ENCODE results near the gene RENBP. TPM values are rescaled to one million over a fixed set of nuclear protein-coding genes. Genes with fewer than 3 reads are reported as not detected.

The RENBP gene
- total RNA-seq, 1 experiment from 2014 or later = 7.1 TPM

DNA sequence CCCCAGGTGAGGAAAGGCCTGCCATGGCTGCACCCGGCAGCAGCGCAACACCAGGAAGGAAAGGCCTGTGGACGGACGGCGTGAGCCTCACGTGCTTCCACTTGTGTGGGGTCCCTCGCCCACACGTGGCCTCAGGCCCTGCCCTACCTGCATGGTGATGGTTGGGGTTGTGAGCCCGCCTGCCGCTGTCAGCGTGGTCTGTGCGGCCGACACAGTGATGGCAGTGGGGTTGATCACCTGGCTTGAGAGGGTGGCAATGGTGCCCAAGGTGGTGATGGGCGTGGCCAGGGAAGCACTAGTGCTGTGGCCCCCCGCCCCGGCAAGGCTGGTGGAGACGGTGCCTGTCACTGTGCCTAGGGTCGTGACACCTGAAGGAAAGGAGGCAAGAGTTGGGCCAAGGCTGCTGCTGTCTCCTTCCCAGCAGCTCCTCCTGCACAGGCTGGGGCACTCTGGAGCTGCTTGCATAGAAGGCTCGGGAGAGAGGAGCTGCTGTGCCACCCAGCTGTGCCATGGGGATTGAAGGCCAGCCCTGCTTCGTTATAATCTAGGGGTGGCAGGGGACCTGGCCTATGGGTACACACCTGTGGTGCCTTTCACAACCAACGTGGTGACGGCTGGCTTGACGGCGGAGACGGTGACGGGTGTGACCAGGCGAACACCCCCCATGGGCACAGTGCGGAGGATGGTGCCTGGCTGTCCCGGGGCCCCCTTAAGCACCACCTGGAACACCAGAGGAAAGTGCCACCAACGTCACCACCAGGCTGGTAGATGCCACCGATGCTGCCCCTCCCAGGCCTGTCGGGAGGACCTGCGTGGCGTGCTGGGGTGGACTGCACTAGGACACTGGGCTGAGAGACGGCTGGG is 11.8 kb upstream of the RENBP start:
- H4K20me1 ChIP-seq (ENCODE audit: control insufficient read depth, insufficient read depth, insufficient read length) = no peaks in the 10 kb centered on the region
- no peak overlapping the region for H2AFZ ChIP-seq (ENCODE audit: low read length)
- no peak overlapping the region for H3T11ph ChIP-seq (ENCODE audit: low read length)
- no peak overlapping the region for H4K8ac ChIP-seq (replicated peaks; ENCODE audit: insufficient read length, low read depth, low read length)
- no peak overlapping the region for H2BK20ac ChIP-seq (ENCODE audit: low read depth, low read length, poor library complexity, severe bottlenecking)
- H3K4me2 ChIP-seq (ENCODE audit: insufficient read depth, insufficient read length, low read length) = no peak overlapping the region
- Mint-ChIP-seq H3K36me3 (ENCODE audit: insufficient read depth in 1 of 3, low read depth in 3 of 3) (peaks cover 76 to 96% (median 90%) of the 10 kb centered on the region in 3 experiments), H3K27me3 (ENCODE audit: low read depth) (no peaks in the 10 kb centered on the region), H3K27ac (no peak overlapping the region), H3K4me3 (no peak overlapping the region; a peak in 1 of 5 replicates), H3K4me1 (peaks cover 0 to 6% of the 10 kb centered on the region in 2 experiments; a peak in 1 of 4 replicates), H3K9me3 (no peaks in the 10 kb centered on the region; a peak in 1 of 5 replicates)
- no peak overlapping the region for H2BK120ac ChIP-seq (ENCODE audit: low read depth, low read length, poor library complexity, severe bottlenecking)
- no peak overlapping the region for H3K18ac ChIP-seq (ENCODE audit: insufficient read length, low read depth, low read length)
- no peaks in the 10 kb centered on the region for H3K79me2 ChIP-seq (ENCODE audit: insufficient read depth, low read length)
- no peaks in the 10 kb centered on the region for H3K23me2 ChIP-seq (ENCODE audit: insufficient read length, low read depth, low read length, poor library complexity, severe bottlenecking)
- no peak overlapping the region for H3K56ac ChIP-seq (ENCODE audit: insufficient read length, low read depth, low read length)
- no peaks in the 10 kb centered on the region for H3K79me1 ChIP-seq (ENCODE audit: insufficient read depth, low read depth, low read length, poor library complexity, severe bottlenecking)
- H2BK12ac ChIP-seq (ENCODE audit: insufficient read length, low read depth, low read length) = no peak overlapping the region
- no peak overlapping the region for H4K91ac ChIP-seq (ENCODE audit: insufficient read length, low read depth, low read length)
- DNase-seq = no peak
- H3K14ac ChIP-seq (ENCODE audit: insufficient read depth, low read length) = no peak overlapping the region
- no peak overlapping the region for H3K23ac ChIP-seq (ENCODE audit: insufficient read length, low read depth, low read length)
- H3K4ac ChIP-seq (ENCODE audit: low read depth, low read length) = no peak overlapping the region
- no peak overlapping the region for H2AK5ac ChIP-seq (ENCODE audit: insufficient read length, low read length)
- no peak overlapping the region for H3K27ac ChIP-seq (ENCODE audit: insufficient read length, low read depth, low read length)
- peaks cover 5% of the 10 kb centered on the region for H3K9me3 ChIP-seq (ENCODE audit: control insufficient read depth, low read depth, low read length)
- H2BK5ac ChIP-seq (ENCODE audit: insufficient read length, low read length) = no peak overlapping the region
- no peak overlapping the region for H3K9ac ChIP-seq (ENCODE audit: extremely low read depth, insufficient read length, low read length)
- H3K27me3 ChIP-seq (ENCODE audit: insufficient read depth, low read length) = no peaks in the 10 kb centered on the region
- TF ChIP-seq, protein P1, sequence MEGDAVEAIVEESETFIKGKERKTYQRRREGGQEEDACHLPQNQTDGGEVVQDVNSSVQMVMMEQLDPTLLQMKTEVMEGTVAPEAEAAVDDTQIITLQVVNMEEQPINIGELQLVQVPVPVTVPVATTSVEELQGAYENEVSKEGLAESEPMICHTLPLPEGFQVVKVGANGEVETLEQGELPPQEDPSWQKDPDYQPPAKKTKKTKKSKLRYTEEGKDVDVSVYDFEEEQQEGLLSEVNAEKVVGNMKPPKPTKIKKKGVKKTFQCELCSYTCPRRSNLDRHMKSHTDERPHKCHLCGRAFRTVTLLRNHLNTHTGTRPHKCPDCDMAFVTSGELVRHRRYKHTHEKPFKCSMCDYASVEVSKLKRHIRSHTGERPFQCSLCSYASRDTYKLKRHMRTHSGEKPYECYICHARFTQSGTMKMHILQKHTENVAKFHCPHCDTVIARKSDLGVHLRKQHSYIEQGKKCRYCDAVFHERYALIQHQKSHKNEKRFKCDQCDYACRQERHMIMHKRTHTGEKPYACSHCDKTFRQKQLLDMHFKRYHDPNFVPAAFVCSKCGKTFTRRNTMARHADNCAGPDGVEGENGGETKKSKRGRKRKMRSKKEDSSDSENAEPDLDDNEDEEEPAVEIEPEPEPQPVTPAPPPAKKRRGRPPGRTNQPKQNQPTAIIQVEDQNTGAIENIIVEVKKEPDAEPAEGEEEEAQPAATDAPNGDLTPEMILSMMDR (conservative IDR thresholded peaks at IDR 0.05) = no peak
- no peak overlapping the region for H2BK15ac ChIP-seq (ENCODE audit: low read depth, low read length)
- no peaks in the 10 kb centered on the region for H3K4me1 ChIP-seq (ENCODE audit: insufficient read depth, low read length)
- WGBS (ENCODE audit: extremely low coverage, insufficient read length, low lambda C conversion rate) = no CpG with 5 or more reads among the region's 35 CpGs
- H4K5ac ChIP-seq (ENCODE audit: insufficient read length, low read depth, low read length) = no peak overlapping the region
